Measurements from ENCODE around the gene PIGU. TPM values are rescaled to one million over a fixed set of nuclear protein-coding genes. Genes with fewer than 3 reads are reported as not detected.
A peak's percentile ranks its signal among the peaks of the same experiment; 100 is the strongest.

Gene PIGU
- total and polyA plus RNA-seq, 9 of the 15 experiments (the other 6 are each of a cell fraction or from before 2014, with no cell fraction given) = 6.5 to 100 (median 28.1) TPM

GRCh38 chr20:34522969-34523871 is 153.7 kb downstream of the PIGU start (continued):
- no peak for TF ChIP-seq ZNF766 (CRISPR knock-in tag; conservative IDR thresholded peaks at IDR 0.05)
- TF ChIP-seq CSDE1 (IDR thresholded peaks at IDR 0.05) = no peak
- TF ChIP-seq ZNF445 (CRISPR knock-in tag; IDR thresholded peaks at IDR 0.05; ENCODE audit: low read depth) = no peak
- TF ChIP-seq FOXK1 (CRISPR knock-in tag; IDR thresholded peaks at IDR 0.05; ENCODE audit: borderline replicate concordance) = no peak
- 0 out of 2 replicates have a peak, but pooled peaks have one; percentile 13 for TF ChIP-seq CREM (IDR thresholded peaks at IDR 0.05; ENCODE audit: low read depth)
- TF ChIP-seq ATF1 (CRISPR knock-in tag; IDR thresholded peaks at IDR 0.05) = no peak
- TF ChIP-seq ATF1 (tag; IDR thresholded peaks at IDR 0.05) = no peak
- TF ChIP-seq FOXA1 (IDR thresholded peaks at IDR 0.05; ENCODE audit: borderline replicate concordance) = no peak
- TF ChIP-seq CREBBP (IDR thresholded peaks at IDR 0.05; ENCODE audit: low read depth, low read length) = no peak
- no peak for TF ChIP-seq ZNF3 (CRISPR knock-in tag; IDR thresholded peaks at IDR 0.05)
- TF ChIP-seq SMC3 (conservative IDR thresholded peaks at IDR 0.05; ENCODE audit: insufficient read depth, low read depth, low read length) = peak; percentile 94
- TF ChIP-seq, protein P1, sequence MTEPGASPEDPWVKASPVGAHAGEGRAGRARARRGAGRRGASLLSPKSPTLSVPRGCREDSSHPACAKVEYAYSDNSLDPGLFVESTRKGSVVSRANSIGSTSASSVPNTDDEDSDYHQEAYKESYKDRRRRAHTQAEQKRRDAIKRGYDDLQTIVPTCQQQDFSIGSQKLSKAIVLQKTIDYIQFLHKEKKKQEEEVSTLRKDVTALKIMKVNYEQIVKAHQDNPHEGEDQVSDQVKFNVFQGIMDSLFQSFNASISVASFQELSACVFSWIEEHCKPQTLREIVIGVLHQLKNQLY (CRISPR knock-in tag; conservative IDR thresholded peaks at IDR 0.05) = no peak
- no peak for TF ChIP-seq IRF2 (CRISPR knock-in tag; IDR thresholded peaks at IDR 0.05)
- TF ChIP-seq, protein P2, sequence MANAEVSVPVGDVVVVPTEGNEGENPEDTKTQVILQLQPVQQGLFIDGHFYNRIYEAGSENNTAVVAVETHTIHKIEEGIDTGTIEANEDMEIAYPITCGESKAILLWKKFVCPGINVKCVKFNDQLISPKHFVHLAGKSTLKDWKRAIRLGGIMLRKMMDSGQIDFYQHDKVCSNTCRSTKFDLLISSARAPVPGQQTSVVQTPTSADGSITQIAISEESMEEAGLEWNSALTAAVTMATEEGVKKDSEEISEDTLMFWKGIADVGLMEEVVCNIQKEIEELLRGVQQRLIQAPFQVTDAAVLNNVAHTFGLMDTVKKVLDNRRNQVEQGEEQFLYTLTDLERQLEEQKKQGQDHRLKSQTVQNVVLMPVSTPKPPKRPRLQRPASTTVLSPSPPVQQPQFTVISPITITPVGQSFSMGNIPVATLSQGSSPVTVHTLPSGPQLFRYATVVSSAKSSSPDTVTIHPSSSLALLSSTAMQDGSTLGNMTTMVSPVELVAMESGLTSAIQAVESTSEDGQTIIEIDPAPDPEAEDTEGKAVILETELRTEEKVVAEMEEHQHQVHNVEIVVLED (CRISPR knock-in tag; IDR thresholded peaks at IDR 0.05) = no peak
- no peak for TF ChIP-seq ZBTB17 (CRISPR knock-in tag; IDR thresholded peaks at IDR 0.05)
- TF ChIP-seq MEF2A (IDR thresholded peaks at IDR 0.05; ENCODE audit: control insufficient read depth, low read depth, low read length) = no peak
- TF ChIP-seq ZNF184 (CRISPR knock-in tag; IDR thresholded peaks at IDR 0.05) = no peak
- TF ChIP-seq CTBP1 (IDR thresholded peaks at IDR 0.05; ENCODE audit: borderline replicate concordance) = no peak
- no peak for TF ChIP-seq ZNF121 (CRISPR knock-in tag; conservative IDR thresholded peaks at IDR 0.05)
- no peak for TF ChIP-seq THRAP3 (IDR thresholded peaks at IDR 0.05; ENCODE audit: borderline replicate concordance)
- no peak for TF ChIP-seq PTTG1 (tag; IDR thresholded peaks at IDR 0.05; ENCODE audit: low read depth)
- TF ChIP-seq RB1 (IDR thresholded peaks at IDR 0.05; ENCODE audit: low read depth) = peak; percentile 13; the same call in 1 of the 2 replicates
- TF ChIP-seq RFX5 (IDR thresholded peaks at IDR 0.05; ENCODE audit: low read depth, low read length) = no peak
- TF ChIP-seq RBFOX2 (IDR thresholded peaks at IDR 0.05; ENCODE audit: low read depth, low read length) = no peak
- TF ChIP-seq, protein P3, sequence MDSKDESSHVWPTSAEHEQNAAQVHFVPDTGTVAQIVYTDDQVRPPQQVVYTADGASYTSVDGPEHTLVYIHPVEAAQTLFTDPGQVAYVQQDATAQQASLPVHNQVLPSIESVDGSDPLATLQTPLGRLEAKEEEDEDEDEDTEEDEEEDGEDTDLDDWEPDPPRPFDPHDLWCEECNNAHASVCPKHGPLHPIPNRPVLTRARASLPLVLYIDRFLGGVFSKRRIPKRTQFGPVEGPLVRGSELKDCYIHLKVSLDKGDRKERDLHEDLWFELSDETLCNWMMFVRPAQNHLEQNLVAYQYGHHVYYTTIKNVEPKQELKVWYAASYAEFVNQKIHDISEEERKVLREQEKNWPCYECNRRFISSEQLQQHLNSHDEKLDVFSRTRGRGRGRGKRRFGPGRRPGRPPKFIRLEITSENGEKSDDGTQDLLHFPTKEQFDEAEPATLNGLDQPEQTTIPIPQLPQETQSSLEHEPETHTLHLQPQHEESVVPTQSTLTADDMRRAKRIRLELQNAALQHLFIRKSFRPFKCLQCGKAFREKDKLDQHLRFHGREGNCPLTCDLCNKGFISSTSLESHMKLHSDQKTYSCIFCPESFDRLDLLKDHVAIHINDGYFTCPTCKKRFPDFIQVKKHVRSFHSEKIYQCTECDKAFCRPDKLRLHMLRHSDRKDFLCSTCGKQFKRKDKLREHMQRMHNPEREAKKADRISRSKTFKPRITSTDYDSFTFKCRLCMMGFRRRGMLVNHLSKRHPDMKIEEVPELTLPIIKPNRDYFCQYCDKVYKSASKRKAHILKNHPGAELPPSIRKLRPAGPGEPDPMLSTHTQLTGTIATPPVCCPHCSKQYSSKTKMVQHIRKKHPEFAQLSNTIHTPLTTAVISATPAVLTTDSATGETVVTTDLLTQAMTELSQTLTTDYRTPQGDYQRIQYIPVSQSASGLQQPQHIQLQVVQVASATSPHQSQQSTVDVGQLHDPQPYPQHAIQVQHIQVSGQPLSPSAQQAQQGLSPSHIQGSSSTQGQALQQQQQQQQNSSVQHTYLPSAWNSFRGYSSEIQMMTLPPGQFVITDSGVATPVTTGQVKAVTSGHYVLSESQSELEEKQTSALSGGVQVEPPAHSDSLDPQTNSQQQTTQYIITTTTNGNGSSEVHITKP (IDR thresholded peaks at IDR 0.05; ENCODE audit: partially characterized antibody) = no peak

Data from K562 (cell line).